ENCODE results near the gene FGFR1OP2.
"Not testable (repeated sequence)": the region's sequence is repeated elsewhere in the genome, so short reads cannot be mapped to it uniquely, and the experiment has no call there.

The FGFR1OP2 gene

DNA sequence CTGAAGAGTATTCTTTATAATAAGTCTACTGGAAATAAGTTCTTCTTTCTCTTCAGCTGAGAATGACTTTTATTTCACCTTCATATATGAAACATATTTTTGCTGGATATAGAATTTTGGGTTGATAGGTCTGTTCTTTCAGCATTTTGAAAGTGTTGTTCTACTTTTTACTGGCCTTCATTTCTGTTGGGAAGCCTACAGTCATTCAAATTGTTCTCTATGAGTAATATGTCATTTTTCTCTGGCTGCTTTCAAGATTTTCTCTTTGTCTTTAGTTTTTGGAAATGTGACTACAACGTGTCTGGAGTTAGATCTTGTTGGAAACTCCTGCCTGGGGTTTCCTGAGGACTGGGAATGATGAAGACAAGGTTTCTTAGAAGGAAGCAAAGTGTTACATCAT is 10.0 kb downstream of the FGFR1OP2 start:
- no peak for DNase-seq

DNA sequence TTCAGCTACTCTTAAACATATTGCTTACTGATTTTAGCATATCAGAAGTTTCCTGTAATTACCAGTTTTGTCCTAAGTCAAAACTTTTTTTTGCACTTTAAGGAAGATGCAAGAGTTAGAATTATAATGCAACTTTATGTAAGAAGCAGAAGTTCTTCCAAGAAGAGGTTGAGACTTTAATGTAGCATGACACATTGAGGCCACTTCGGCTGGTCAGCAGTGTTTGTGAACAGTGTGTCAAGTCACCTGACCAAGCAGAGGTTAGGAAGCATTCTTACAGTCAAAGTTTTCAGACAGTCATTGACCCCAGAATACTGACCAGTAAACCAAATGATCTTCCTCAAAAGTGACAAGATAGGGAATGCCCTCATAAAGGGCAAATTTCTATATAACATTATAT is 15.2 kb downstream of the FGFR1OP2 start:
- DNase-seq = no peak

DNA sequence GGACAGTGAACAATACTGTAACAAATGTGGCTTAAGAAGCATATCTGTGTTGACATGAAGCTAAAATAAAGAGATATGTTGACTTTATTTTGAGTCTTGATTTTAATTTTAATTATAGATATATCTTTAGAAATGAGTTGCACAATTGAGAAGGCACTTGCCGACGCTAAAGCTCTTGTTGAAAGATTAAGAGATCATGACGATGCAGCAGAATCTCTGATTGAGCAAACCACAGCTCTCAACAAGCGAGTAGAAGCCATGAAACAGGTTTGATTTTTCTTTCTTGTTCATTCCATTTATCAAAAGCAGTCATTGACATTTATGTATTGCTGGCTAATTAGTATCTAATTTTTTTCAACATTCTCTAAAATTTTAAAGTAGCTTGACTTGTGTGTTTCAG is 15.8 kb downstream of the FGFR1OP2 start:
- peak; percentile 25 for DNase-seq

DNA sequence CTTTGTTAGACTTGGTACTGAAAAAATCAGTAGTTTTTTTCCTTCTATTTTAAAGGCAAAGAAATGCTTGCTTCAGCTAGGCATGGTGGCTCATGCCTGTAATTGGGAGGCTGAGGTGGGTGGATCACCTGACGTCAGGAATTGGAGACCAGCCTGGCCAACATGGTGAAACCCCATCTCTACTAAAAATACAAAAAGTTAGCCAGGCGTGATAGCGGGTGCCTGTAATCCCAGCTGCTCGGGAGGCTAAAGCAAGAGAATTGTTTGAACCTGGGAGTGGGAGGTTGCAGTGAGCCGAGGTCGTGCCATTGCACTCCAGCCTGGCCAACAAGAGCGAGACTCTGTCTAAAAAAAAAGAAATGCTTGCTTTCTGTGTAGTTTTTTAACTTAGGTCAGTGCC is 23.1 kb downstream of the FGFR1OP2 start:
- DNase-seq = not testable (repeated sequence)

DNA sequence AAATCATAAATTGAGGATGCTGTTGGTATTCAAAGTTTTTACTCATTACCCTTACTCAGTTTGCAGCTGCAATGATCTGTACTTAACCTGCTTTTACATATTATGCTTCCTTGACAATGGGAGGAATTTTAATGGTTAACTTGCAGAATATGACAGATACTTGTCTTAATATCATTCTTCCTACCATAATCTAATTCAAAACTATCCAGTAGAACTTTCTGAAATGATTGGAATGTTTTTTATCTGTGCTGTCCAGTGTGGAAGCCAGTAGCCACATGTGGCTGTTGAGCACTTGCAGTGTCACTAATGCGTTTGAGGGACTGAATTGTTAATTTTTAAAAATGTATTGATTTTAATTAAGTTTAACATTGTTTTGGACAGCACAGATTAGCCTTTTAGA is 23.5 kb downstream of the FGFR1OP2 start:
- DNase-seq = no peak

DNA sequence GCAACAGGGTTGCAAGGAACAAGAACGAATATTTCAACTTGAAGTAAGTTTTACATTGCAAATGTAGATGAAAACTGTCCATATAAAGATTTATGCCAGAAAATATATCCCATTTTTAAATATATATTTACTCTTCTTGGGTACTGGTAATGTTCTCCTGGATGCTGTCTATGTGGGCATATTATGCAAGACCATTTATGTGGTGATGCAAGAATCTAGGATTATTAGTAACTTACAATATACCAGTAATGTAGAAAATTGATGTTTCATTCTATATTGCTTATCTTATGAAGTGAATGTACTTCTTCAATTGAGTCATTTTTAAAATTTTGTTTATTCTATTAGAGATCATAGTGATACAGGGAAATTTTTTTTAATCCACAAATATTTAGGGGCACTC is 25.1 kb downstream of the FGFR1OP2 start:
- DNase-seq = no peak

DNA sequence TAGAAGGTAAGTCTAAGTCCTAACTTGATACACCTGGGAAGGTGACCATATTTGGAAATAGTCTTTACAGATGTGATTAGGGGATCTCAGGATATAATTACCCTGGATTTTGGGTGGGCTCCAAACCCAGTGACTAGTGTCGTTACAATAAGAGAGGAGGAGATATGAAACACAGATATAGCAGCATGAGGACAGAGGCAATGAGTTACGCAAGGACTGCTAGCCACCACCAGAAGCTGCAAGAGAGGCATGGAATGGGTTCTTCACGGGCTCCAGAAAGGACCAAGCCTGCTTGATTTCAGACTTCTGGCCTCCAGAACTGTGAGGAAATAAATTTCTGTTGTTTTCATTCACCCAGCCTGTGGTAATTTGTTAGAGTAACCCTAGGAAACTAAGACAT is 28.6 kb downstream of the FGFR1OP2 start:
- no peak for DNase-seq

DNA sequence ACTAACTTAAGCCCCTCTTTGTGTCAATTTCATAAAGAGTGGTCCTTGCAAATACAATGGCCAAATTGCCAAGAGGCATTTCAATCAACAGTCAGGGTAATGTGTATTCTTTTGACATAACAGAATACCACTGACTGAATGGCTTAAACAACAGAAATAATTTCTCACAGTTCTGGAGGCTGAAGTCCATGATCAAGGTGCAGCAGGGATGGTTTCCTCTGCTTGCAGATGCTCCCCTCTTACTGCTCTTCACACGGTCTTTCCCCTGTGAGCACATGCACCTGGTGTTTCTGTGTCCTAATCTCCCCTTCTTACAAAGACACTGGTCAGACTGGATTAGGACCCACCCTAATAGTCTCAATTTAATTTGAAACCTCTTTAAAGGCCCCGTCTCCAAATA is 31.9 kb downstream of the FGFR1OP2 start:
- DNase-seq = peak; percentile 45

DNA sequence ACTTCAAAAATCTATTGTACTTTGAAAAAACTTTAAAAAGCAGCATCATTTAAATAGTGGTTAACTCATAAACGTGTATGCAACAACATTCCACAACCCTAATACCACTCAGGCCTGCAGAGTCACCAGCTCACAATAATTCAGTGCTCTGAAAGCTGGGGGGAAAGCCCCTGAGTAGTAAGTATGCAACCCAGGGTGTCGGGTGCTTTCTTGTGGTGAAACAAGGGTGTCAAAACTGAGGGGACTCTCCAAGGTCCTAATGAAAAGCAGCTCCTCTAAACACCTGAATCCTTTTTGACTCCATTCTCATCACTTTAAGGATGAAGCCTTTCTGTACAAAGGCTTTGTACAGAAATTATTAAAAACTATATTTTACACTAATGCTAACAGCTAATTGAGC is 33.7 kb downstream of the FGFR1OP2 start:
- no peak for DNase-seq

DNA sequence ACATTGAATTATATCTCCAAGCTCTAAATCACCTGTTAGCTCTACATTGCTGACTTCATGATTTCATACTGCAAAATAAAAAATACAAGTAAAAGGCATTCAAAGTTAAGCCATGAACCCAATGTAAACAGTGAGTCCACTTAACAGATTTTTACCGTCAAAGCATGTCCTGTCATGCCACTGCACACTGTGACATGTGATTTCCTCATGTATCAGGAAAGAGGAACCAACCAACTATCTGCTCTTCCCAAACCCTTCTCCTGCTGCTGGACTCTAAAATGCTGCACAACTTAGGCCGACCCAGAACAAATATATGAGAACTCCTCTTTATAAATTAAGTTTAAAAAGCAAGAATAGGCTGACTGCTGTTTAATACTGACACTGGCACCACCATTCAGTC is 38.4 kb downstream of the FGFR1OP2 start:
- DNase-seq = no peak

DNA sequence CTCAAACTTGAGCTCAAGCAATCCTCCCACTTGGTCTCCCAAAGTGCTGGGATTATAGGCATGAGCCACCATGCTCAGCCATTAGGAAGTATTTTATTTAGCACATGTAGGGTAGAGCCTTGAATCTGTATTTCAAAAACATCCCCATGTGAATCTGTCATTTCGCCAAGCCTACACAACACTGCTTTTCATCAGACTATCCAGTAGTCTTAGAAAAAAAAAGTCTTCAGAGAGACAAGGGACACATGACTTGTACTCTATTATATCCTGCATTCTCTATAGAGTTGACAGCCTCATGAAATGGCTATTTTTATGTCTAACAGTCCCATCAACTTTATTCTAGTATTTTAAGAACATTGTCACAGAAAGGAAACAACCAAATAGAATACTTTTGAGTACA is 40.5 kb downstream of the FGFR1OP2 start:
- DNase-seq = no peak

DNA sequence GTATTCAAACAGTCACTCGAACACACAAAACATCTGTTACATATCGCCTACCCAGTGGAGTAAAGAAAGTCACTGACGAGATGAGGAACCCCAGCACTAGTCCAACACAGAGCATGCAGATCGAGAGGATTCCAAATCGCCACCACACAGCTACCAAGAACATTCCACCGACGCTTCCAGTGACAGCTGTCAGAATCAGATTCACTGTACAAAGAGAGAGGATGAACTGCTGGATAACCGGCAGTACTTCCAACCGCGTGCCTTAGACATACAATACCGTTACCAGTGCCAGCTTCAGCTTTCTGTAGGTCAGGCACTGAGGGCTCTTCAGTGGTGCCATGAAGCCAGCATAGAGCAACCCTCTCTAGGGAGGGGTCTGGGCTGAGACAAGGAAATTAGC is 41.5 kb downstream of the FGFR1OP2 start:
- peak; percentile 94 for DNase-seq

DNA sequence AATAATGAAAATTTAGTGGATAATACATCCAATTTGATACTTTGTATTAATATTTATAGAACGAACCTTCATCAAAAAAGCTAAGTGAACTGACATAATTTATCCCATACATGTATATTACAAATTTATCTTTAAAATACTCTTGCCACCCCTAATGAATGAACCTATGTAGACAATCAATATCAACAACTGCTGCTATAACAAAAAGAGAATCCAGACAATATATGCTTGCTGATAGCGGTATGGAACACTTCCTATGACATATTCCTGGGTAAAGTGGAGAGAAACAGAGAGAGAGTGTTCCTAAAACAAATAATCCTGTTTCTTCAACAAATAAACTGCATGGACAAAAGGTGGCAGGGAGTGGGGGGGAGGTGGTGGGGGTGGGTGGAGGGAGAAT is 44.6 kb downstream of the FGFR1OP2 start:
- DNase-seq = no peak

DNA sequence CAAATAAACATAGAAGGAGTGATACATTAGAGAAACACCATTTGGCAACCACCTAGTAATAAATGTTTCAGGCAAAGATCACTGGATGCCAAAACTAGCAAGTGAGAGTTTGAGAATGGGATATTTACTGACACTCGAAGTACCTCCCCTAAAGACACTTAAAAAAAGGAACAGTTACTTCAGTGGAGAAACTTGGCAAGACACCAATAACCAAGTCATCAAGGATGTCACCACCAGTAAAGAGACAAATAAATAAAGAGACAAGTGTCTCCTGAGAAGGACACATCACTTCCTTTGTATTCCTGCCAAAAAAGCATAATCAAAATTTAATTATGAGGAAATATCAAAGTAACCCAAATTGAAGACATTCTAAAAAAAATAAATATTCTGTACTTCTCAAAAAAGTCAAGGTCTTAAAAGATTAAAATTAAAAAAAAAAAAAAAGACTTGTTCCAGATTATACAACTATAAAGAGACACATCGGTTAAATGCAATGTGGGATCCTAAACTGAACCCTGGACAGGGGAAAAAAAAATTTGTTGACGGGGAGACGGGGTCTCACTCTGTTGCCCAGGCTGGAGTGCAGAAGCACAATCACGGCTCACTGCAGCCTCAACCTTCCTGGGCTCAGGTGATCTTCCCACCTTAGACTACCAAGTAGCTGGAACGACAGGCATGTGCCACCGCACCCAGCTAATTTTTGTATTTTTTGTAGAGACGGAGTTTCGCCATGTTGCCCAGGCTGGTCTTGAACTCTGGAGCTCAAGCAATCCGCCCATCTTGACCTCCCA is 49.6 kb downstream of the FGFR1OP2 start:
- DNase-seq = no peak

DNA sequence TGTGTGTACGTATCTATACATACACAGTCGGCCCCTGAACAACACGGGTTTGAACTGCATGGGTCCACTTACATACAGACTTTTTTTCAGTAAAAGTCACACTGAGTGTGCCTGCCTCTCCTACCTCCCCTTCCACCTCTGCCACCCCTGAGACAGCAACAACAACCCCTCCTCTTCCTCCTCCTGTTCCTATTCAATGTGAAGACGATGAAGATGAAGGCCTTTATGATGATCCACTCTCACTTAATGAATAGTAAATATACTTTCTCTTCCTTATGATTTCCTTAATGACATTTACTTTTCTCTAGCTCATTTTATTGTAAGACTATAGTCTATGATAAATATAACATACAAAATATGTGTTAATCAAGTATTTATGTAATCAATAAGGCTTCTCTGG is 50.4 kb downstream of the FGFR1OP2 start:
- DNase-seq = no peak

DNA sequence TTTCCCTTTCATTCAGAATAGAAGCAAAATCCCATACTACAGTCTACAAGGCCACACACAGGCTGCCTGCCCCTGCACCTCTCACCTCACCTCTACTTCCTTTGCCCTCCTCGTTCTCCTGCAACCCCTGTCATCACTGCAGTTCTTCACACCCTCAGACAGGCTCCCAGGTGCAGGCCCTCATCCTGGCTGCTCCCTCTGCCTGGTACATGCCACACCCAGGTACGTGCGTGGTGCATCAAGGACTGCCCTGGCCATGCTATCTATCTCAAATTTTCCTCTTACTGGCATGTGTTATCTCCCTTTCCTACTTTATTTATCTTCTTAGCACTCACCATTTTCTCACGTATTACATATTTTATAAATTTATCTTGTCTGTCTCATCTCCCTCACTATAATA is 51.6 kb downstream of the FGFR1OP2 start:
- no peak for DNase-seq

DNA sequence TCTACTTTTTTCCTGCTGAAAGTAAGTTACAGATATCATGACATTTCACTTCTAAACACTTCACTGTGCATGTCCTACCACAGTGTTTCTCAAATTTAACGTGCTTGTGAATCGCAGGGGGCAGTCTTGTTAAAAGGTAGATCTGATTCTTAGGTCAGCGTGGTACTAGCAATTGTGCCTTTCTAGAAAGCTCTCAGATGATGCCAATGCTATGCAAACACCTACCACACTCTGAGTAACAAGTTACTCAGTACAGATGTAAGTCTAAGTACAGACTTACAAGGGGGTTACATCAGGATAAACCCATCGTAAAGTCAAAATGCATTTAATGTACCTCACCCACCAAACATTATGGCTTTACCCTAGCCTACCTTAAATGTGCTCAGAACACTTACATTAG is 53.6 kb downstream of the FGFR1OP2 start:
- DNase-seq = no peak

DNA sequence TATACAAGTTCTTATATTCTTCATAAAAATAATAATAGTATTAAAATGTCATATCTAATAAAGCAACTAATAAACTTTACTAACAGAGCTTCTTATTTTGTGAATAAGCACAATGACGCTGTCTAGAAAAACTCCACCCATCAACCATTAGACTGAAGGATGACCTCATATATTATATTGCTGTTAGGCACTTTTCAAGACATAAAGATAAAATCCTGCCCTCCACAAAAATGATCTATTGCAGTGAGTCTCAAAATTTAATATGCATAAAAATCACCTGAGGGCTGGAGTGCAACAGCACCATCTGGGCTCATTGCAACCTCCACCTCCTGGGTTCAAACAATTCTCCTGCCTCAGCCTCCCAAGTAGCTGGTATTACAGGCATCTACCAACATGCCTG is 55.8 kb downstream of the FGFR1OP2 start:
- DNase-seq = no peak

DNA sequence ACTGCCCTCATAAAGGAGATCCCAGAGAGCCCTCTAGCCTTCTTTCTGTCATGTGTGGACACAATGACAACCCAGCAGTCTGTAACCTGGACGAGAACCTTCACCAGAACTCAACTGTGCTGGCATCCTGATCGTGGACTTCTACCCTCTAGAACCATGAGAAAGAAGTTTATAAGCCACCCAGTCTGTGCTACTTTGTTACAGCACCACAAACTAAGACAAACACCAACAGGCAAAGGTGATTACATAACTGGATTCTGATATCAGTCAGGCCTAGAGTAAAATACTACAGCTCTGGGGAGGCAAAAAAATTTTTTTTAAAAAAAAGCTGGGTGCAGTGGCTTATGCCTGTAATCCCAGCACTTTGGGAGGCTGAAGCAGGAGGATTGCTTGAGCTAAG is 57.4 kb downstream of the FGFR1OP2 start:
- no peak for DNase-seq

DNA sequence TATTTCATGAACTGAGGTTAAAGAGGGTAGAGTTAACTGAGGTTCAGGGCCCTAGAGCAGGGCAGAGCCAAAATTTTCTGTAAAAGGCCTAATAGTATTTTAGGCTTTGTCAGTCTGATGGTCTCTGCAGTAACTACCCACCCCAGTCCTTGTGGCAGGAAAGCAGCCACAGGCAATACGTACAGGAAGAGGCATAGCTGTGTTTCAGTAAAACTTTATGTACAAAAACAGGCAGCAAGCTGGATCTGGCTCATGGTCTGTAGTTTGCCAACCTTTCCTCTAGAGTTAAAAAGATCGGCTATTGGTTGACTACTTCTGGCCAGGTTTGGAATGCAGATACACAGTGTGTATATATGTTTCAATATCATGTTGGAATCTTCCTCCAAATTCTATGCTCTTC is 58.7 kb downstream of the FGFR1OP2 start:
- DNase-seq = no peak

DNA sequence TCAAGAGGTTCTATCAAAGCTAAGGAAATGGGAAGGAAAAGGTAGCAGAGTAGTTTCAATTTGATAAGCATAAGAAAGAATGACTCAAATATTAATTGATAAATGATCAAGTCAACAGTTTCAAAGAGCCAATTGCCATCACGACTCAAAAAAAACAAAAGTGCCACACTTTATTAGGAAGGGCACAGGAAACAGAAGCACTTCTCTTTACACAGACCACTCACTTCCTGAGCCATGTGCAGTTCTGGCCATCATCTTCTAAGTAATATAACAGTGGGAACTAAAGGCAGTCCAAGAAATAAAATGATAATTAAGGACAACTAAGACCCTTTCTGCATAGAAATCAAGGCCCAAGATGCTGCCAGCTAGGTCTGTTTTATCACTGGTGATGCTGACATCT is 62.7 kb downstream of the FGFR1OP2 start:
- no peak for DNase-seq

DNA sequence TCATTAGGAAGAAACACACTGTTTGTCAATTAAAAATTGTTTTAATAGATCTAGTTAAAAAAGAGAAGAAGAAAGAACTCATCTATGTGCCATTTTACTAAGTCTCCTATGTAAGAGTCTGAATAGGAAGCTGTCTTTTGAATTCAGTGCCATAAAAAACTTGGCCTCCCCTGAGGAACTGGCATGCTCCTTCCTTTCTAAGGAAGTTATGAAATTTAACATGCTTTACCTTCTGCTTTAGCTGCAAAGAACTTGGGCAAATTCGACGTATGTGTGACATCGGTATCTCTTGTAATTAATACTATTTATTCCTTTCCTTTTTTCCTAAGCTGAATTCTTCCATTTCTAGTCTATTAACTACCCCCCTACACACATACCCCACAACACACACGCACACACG is 63.4 kb downstream of the FGFR1OP2 start:
- DNase-seq = no peak

DNA sequence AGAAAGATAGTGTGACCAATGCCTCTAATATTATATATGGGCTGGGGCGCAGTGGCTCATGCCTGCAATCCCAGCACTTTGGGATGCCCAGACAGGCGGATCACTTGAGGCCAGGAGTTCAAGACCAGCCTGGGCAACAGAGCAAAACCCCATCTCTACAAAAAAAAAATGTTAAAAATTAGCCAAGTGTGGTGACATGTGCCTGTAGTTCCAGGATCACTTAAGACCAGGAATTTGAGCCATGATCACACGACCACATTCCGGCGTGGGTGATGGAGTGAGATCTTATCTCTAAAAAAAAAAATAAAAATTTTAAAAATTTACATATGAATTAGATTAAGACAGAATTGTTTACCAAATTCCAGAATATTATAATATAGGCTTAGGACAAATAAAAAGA is 63.9 kb downstream of the FGFR1OP2 start:
- no peak for DNase-seq

DNA sequence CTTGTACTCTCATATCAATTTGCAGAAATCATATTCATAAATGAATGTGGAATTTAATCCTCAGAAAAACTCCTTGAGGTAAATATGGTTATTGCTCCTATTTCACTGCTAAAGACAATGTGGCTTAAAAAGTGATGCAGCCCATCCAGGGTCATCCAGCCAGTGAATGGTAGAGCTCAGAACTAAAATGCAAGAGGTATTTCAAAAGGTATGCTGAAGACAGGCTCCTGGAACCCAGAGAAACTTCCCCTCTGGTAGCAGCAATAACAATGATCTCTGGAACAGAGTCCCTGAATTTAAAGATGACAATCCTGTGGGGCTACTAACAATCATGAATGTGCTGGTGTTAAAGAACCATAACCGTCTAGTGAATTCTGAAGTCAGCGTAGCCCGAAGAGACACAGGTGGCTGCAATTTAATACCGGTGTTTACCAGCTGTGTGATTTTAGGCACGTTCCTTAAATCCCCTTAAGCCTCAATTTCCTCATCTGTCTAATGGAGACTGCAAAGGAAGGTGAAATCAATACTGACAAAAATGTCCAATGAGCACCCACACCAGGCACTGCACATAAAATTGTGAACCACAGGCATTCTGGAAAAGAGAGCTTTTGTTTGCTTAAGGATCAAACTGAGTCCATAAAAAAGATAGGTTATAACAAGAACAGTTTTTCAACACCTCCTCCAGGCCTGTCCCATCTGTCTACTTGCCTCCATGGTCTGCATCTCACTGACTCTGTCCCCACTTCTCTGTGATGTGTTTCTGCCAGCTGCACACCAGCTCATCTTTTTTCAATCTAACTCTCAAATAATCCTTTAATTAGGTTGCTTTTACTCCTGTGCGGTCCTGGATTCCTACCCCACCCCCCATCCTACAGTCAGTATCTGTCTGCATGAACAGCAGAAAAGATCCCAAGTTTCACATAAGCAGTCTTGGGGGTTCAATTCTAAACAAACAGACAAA is 65.4 kb downstream of the FGFR1OP2 start:
- DNase-seq = peak; percentile 98
